GM19467 (cell line): ENCODE measurements around the gene SPIB.
"Not testable (repeated sequence)": the region's sequence is repeated elsewhere in the genome, so short reads cannot be mapped to it uniquely, and the experiment has no call there.

Source experiments
- ATAC-seq: cut with Tn5 transposase; IDR thresholded peaks from one replicate; pipeline ENCODE4 v1.9.1; 2021; ENCODE audit warnings: mild to moderate bottlenecking, moderate library complexity; ENCODE audit not compliant: unreplicated experiment

The SPIB gene

GRCh38 chr19:50390952-50391351 lies 27.8 kb upstream of the SPIB start:
- ATAC-seq, result not testable (repeated sequence)

GRCh38 chr19:50392759-50393158 lies 26.0 kb upstream of the SPIB start:
- ATAC-seq, result no peak

- ATAC-seq, result no peak
These were observed 25.1 kb upstream of the SPIB start for GRCh38 chr19:50393589-50393988.

GRCh38 chr19:50394017-50394416 lies 24.7 kb upstream of the SPIB start:
- ATAC-seq, result no peak

- no peak for ATAC-seq
These were observed 19.9 kb upstream of the SPIB start for GRCh38 chr19:50398675-50399367.

GRCh38 chr19:50399368-50399745 lies 19.4 kb upstream of the SPIB start:
- ATAC-seq, result no peak

GRCh38 chr19:50401605-50402450 lies 16.9 kb upstream of the SPIB start:
- no peak for ATAC-seq

- ATAC-seq, result no peak
These were observed 16.0 kb upstream of the SPIB start for GRCh38 chr19:50402544-50403301.

- no peak for ATAC-seq
These were observed 12.4 kb upstream of the SPIB start for GRCh38 chr19:50406156-50406820.

- no peak for ATAC-seq
These were observed 11.9 kb upstream of the SPIB start for GRCh38 chr19:50406829-50407228.

GRCh38 chr19:50409347-50409746 lies 9.4 kb upstream of the SPIB start:
- no peak for ATAC-seq

- ATAC-seq, result no peak
These were observed 8.6 kb upstream of the SPIB start for GRCh38 chr19:50410109-50410508.

GRCh38 chr19:50412419-50412818 lies 6.3 kb upstream of the SPIB start:
- ATAC-seq, result no peak

GRCh38 chr19:50413096-50413495 lies 5.6 kb upstream of the SPIB start:
- ATAC-seq, result no peak

GRCh38 chr19:50413531-50413930 lies 5.2 kb upstream of the SPIB start:
- ATAC-seq, result no peak

GRCh38 chr19:50414864-50415660 lies 3.7 kb upstream of the SPIB start:
- ATAC-seq, result peak; percentile 30

- ATAC-seq, result peak; percentile 42
These were observed 3.1 kb upstream of the SPIB start for GRCh38 chr19:50415661-50416033.

- ATAC-seq, result no peak
These were observed 2.4 kb upstream of the SPIB start for GRCh38 chr19:50416034-50416977.
